Esophagus muscularis mucosa (tissue), 3 donors: ENCODE results near the gene SHTN1.

Experiments
- CTCF ChIP-seq, 3 experiments: fragments of 200-600 bp in 2 of 3; fragments of 450-650 bp in 1 of 3; sonication (generic) in 2 of 3; IDR thresholded peaks; one replicate each; pipeline ENCODE4 v1.5.1; 2017 to 2019; ENCODE audit warnings: antibody characterized with exemption in 3 of 3, mild to moderate bottlenecking in 2 of 3, moderate library complexity in 1 of 3
- POLR2A ChIP-seq: fragments of 450-650 bp; IDR thresholded peaks from one replicate; pipeline ENCODE4 v1.6.1; 2017; ENCODE audit warnings: antibody characterized with exemption, moderate library complexity, mild to moderate bottlenecking, low read depth
- POLR2AphosphoS5 ChIP-seq, 2 donors: sonication (generic); formaldehyde crosslinking; IDR thresholded peaks; one replicate each; pipeline ENCODE4 v1.6.1; 2017; ENCODE audit warnings: antibody characterized with exemption in 2 of 2

- TF ChIP-seq CTCF (IDR thresholded peaks at IDR 0.05), result no peak
- TF ChIP-seq POLR2AphosphoS5 (IDR thresholded peaks at IDR 0.05), result no peak
- no peak for TF ChIP-seq POLR2A
Measured at GRCh38 chr10:116985611-116986010, 19.4 kb downstream of the SHTN1 start.
